Lower lobe of right lung (tissue), 2 donors: ENCODE data around the gene CGB1. TPM values are rescaled to one million over a fixed set of nuclear protein-coding genes. Genes with fewer than 3 reads are reported as not detected.
A peak's percentile ranks its signal among the peaks of the same experiment; 100 is the strongest.

Experiments
- ATAC-seq, 2 donors: fragments of 200-7000 bp; cut with Tn5 transposase; one replicate each; pipeline ENCODE4 v1.9.1; 2020 to 2022; ENCODE audit warnings: mild to moderate bottlenecking in 2 of 2, moderate library complexity in 2 of 2
- DNase-seq: peaks from one replicate; pipeline ENCODE4 v3.0.0-alpha.2; 2020
- H3K27ac ChIP-seq: fragments of 200-600 bp; one replicate; pipeline ENCODE4 v1.8.0; 2022
- H3K27me3 ChIP-seq: fragments of 200-600 bp; one replicate; pipeline ENCODE4 v1.8.0; 2022; ENCODE audit warnings: low read depth
- H3K36me3 ChIP-seq: fragments of 200-600 bp; one replicate; pipeline ENCODE4 v1.8.0; 2022; ENCODE audit warnings: mild to moderate bottlenecking
- H3K4me1 ChIP-seq: fragments of 200-600 bp; one replicate; pipeline ENCODE4 v1.8.0; 2022
- H3K4me3 ChIP-seq: fragments of 200-600 bp; one replicate; pipeline ENCODE4 v1.8.0; 2022; ENCODE audit warnings: mild to moderate bottlenecking
- H3K9me3 ChIP-seq: fragments of 200-600 bp; one replicate; pipeline ENCODE4 v1.8.0; 2022
- CTCF ChIP-seq: fragments of 200-600 bp; IDR thresholded peaks from one replicate; pipeline ENCODE4 v1.8.0; 2022; ENCODE audit warnings: antibody characterized with exemption, mild to moderate bottlenecking
- intact Hi-C: fragments of 100-400 bp; cut with DNase I; formaldehyde crosslinking; loops from one replicate; pipeline ENCODE4 v1.11.0; 2022
- total RNA-seq: library from RNA; stranded (reverse); fragmentation: NEBNext Ultra II Directional; extraction: Animal tissue kit (Norgen Biotek cat#: 25700); gene quantifications from one replicate; pipeline ENCODE4 v1.2.1, GENCODE V29; 2021
- donor health status: DM: no; HTN: yes; CAD: no; lungs with severe emphysema.

The CGB1 gene
- total RNA-seq, 1 donor from 2014 or later: not detected

GRCh38 chr19:48992581-48993174 is 44.0 kb downstream of the CGB1 start:
- ATAC-seq: peak; percentile 10 to 24
- no peak for DNase-seq

DNA sequence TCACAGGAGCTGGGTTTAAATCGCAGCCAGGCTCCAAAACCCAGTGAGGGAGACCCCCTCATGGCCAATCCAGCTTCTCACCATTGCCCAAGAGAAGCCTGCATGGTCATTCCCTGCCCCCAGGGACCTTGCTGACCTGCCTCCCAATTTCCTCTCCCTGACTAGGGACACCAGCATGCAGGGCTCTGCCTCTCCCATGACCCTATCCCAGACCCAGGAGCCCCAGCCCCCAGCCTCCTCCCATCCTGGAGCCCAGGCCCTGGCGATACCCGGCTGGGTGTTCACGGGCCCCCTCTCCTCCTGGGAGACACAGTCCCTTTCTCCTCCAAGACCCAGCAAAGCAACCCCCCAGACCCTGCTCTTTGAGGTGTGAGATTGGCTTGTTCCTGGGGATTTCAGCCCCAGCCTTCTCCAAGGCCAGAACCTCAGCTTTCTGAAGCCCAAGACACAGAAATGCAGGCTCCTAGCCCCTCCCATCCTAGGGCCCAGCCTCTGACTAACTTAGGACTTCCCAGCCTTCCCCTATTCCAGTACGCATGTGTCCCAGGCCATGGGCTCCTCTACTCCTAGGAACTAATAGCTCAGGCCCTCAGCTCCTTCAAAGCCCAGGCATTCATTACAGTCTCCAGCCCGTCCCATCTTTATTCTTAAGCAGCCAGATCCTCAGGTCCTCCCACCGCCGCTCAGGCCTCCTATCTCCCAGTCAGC is 44.7 kb downstream of the CGB1 start:
- intact Hi-C loops: no loop called here
- H3K4me3 ChIP-seq: peak overlapping the region; percentile 69
- H3K27ac ChIP-seq: peak overlapping the region; percentile 91
- no peak for TF ChIP-seq CTCF
- peaks cover 26% of the 10 kb centered on the region for H3K36me3 ChIP-seq
- ATAC-seq (peak; percentile 57 to 67), DNase-seq (peak; percentile 63)
- H3K27me3 ChIP-seq: no peaks in the 10 kb centered on the region
- H3K4me1 ChIP-seq: peaks cover 31% of the 10 kb centered on the region
- no peaks in the 10 kb centered on the region for H3K9me3 ChIP-seq

More at GRCh38 chr19:48992581-48993174, 44.0 kb downstream of the CGB1 start:
- peak overlapping the region; percentile 91 for H3K27ac ChIP-seq
- peaks cover 31% of the 10 kb centered on the region for H3K4me1 ChIP-seq
- no peaks in the 10 kb centered on the region for H3K27me3 ChIP-seq
- peaks cover 23% of the 10 kb centered on the region for H3K36me3 ChIP-seq
- H3K9me3 ChIP-seq: no peaks in the 10 kb centered on the region
- TF ChIP-seq CTCF: no peak
- intact Hi-C loops: no loop called here
- peak overlapping the region; percentile 69 for H3K4me3 ChIP-seq

GRCh38 chr19:48991011-48991609 is 45.6 kb downstream of the CGB1 start:
- TF ChIP-seq CTCF: no peak
- H3K9me3 ChIP-seq: no peaks in the 10 kb centered on the region
- intact Hi-C loops: no loop called here
- H3K27me3 ChIP-seq: no peaks in the 10 kb centered on the region
- H3K36me3 ChIP-seq: peaks cover 35% of the 10 kb centered on the region
- peaks cover 31% of the 10 kb centered on the region for H3K4me1 ChIP-seq
- ATAC-seq: no peak
- no peak overlapping the region for H3K27ac ChIP-seq
- peak; percentile 50 for DNase-seq
- H3K4me3 ChIP-seq: peak overlapping the region; percentile 69

GRCh38 chr19:48990400-48990799 is 46.3 kb downstream of the CGB1 start:
- no peaks in the 10 kb centered on the region for H3K27me3 ChIP-seq
- H3K9me3 ChIP-seq: no peaks in the 10 kb centered on the region
- peaks cover 42% of the 10 kb centered on the region for H3K36me3 ChIP-seq
- peaks cover 31% of the 10 kb centered on the region for H3K4me1 ChIP-seq
- no peak for TF ChIP-seq CTCF
- no peak overlapping the region for H3K27ac ChIP-seq
- DNase-seq (no peak), ATAC-seq (no peak)
- no peak overlapping the region for H3K4me3 ChIP-seq
- intact Hi-C loops: no loop called here

DNA sequence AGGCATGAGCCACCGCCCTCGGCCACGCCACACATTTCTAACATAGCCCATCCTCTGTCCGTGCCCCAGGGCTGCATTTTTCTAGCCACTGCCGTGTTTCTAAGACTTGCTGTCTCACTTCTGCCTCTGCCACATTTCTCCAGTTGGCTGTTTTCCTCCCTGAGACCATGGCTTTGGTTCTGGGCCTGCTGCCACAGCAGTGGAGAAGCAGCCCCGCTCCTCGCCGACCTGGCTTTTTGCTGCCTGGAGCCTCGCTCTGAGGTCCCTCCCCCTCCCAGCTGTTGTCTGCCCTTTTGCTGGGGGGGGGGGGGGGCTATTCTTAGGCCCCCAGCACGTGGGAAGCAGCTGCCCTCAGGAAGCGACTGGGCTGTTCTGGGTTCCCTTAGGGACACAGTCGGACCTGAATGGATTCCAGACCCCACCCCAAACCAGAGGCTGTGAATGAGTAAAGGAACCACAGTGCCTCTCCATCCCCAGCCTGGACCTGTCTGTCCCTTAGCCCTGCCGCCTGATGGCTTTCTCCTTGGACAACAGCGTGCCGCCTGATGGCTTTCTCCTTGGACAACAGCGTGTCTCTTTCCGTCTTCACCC is 46.9 kb downstream of the CGB1 start:
- intact Hi-C loops: no loop called here
- H3K4me3 ChIP-seq: no peak overlapping the region
- H3K27me3 ChIP-seq: no peaks in the 10 kb centered on the region
- TF ChIP-seq CTCF: no peak
- ATAC-seq: no peak
- no peak overlapping the region for H3K27ac ChIP-seq
- H3K9me3 ChIP-seq: no peaks in the 10 kb centered on the region
- DNase-seq: no peak
- H3K36me3 ChIP-seq: peaks cover 48% of the 10 kb centered on the region
- H3K4me1 ChIP-seq: peaks cover 28% of the 10 kb centered on the region
